Left forelimb (tissue), 1 donor: ENCODE measurements around the gene TCF25.

Experiments
- DNase-seq: peaks from one replicate; pipeline ENCODE4 v3.0.0-alpha.2; 2018; ENCODE audit warnings: low spot score

Gene TCF25

DNA sequence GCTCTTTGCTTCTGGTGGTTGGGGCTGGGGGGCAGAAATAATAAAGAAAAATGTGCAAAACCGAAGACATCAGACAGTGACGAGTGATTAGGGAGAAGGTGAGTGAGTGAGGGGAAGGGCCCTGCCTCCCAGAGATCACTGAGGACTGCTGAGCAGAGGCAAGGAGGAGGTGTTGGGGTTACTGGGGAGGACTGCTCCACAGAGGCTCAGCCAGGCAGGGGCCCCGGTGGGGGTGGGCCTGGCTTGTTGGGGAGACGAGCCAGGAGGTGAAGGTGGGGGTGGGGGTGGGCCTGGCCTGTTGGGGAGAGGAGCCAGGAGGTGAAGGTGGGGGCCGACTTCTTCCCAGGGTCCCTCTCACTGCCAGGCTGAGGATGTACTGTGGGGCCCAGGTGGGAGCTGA lies 73.1 kb downstream of the TCF25 start:
- DNase-seq = no peak

DNA sequence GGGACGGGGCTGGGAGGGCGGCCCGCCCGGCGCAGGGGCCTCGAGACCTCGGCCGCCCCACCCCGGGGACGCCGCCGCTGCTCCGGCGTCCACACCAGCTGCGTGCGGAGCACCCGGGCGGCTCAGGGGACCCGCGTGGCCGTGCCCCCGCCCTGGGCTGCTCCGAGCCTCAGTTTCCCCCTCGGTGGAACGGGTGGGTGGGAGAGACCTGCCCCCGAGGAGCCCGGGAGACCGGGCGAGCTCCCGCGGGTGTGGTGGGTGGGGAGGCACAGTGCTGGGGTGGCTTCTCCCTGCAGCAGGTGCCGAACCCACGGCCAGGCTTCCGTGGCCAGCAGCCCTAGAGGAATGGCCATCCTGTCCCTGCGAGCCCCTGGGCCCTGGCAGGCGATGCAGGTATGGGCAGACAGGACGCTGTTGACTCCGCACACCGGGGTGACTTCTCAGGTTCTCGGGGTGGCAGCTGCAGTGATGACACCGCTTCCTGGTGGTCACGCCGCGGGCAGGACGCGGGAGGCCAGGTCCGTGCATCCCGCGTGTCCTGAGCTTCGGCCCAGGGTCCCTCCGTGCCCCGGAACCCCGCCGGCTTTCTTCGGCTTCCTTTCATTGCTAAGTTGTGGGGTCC lies 75.8 kb downstream of the TCF25 start:
- no peak for DNase-seq

DNA sequence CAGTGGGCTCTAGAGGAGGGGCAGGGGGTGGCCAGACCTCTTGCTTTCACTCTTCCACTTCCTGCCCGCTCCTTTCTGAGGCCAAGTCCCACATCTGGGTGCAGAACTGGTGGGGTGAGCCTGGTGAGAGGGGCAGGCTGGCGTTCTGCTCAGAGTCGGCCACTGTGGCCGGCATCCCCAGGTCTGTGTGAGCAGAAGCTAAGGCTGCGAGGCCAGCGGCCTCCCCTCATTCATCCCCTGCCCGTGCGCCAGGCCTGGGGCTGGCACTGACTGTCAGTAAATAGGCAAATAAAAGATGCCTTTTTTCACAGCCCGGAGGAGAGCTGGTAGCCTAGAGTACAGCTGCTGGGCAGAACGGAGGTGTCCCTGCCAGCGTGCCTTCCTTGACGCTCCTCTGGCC lies 76.4 kb downstream of the TCF25 start:
- DNase-seq = no peak

DNA sequence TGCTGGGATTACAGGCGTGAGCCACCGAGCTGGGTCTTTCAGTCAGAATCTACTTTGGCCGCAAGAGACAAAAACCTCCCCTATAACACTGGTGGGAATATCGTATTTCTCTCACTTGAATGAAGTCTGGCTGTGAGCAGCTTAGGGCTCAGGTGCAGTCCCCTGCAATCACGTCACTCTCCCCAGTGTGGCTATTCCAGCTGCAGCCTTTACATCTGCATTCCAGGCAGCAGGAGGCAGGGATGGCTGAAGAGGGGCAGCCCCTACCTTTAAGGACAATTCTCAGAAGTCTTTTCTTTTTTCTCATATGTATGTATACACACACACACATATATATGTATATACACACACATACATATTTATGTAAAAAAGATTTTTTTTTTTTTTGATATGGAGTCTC lies 78.1 kb downstream of the TCF25 start:
- no peak for DNase-seq

DNA sequence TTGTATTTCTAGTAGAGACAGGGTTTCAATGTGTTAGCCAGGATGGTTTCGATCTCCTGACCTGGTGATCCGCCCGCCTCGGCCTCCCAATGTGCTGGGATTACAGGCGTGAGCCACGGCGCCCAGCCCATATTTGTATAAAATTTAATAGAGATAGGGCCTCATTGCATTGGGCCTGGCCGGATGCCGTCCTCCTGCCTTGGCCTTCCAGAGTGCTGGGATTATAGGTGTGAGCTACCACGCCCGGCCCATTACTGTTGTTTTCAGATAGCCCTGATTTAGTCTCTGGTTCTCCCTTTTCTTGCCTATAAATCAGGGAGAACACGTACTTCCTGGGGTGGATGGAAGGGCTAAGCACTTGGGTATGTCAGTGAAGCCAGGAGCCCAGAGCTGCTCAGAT lies 78.7 kb downstream of the TCF25 start:
- DNase-seq = no peak

DNA sequence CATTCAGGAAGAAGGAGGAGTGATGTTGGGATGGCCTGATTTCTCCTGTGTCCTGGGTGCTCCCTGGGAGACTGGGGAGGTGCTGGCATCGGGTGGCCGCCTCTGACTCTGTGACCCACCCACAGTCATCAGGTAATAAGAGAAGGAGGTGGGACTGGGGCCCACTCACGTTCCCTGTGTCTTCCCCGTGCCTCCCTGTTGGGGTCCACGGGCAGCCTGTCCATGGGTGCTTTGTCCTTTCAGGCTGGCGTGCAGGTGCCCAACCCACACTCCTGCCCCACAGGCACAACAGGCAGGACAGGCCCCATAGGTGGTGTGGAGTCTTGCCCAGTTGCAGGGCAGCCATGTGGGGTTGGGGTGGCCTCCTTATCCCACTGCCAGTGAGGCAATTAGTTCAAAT lies 79.2 kb downstream of the TCF25 start:
- no peak for DNase-seq

DNA sequence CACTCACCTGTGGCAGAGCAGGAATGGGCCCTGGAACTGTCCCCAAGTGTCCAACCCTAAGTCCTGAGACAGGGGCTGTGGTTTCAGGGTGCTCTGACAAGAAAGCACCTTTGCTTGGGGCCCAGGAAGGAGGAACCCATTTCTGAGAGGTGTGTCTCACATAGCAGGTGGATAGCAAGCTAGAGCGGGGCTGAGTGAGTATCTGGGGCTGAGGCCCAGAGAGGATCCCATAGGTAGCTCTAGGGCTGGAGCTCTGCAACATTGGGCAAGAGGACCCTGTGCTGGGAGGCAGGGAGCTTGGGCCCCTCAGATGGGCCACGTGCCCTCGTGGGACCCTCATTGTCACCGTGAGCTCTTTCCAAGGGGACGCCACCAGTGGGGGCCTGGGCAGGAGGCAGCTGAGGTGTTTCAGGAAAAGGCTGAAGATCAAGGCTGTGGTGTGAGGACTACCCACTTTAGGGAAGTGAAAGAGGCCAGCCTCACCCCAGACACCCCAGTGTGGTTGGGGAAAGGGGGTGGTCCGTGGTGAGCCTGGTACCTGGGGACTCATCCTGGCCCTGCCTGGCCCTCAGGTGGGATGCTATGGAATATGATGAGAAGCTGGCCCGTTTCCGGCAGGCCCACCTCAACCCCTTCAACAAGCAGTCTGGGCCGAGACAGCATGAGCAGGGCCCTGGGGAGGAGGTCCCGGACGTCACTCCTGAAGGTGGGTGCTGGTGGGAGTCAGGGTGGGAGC lies 80.4 kb downstream of the TCF25 start:
- no peak for DNase-seq

DNA sequence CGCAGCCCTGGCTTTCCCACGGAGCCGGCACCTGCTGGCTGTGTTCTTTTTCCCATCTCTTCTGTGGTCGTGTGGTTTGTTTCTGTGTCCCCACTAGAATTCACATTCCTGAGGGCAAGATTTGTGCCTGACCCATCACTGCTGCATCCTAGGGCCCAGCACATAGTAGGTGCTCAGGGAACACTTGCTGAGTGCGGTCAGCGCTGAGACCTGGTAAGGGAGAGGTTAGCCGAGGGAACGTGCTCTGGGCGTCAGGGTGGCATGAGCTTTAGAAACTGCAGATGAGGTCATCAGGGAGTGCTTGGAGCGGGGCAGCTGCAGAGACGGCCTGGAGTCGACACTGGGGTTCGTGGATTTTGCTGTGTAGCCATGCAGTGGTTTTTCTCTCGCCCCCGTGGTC lies 81.1 kb downstream of the TCF25 start:
- no peak for DNase-seq

DNA sequence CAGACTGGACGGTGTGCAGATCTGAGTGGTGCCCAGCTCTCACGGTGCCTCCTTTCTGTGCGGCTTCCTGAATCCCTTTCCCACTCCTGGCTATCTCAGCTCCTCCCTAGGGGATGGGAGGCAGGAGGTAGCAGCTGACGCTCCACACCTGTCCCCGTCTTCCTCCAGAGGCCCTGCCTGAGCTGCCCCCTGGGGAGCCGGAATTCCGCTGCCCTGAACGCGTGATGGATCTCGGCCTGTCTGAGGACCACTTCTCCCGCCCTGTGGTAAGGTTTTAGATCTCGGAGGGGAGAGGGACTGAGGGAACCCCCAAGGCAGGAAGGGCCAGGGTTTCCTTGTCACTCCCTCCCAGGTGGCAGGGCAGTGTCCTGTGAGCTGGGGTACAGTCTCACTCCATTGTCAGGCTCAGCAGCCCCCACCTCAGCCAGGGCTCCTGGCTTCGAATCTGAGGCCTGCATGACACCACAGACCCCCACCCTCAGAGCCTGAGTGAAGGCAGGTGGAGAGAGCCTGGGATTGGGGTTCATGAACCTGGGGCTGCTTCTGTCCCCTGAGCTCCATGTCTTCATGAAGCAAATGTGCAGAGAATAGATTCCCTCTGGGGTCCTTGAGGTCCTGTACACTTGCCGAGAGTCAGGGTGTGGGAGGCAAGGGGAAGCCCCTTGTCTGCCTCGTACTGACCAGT lies 81.8 kb downstream of the TCF25 start:
- no peak for DNase-seq

DNA sequence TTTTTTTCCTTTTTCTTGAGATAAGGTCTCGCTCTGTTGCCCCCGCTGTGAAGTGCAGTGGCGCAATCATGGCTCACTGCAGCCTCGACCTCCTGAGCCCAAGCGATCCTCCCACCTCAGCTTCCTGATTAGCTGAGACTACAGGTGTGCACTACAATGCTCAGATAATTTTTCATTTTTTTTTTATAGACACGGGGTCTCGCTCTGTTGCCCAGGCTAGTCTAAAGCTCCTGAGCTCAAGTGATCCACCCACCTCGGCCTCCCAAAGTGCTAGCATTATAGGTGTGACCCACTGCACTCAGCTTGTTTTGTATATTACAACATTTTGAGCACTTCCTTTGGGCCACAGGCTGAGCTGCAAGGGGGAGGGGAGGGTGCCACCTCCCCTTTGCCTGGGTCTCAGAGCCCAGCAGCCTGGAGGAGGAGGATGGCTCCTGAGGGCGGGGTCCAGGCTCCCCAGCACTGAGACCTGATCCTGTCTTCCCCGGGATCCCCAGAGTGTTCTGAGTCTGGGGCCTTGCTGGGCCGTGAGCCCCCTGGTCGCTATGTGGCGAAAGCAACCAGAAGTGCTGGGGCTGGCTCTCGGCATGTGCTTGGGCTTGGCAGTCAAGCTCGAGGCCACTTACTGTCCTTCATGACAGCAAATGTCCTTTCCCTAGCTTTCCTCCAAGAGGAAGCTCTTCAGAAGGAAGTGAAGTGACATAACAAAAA lies 83.3 kb downstream of the TCF25 start:
- no peak for DNase-seq

DNA sequence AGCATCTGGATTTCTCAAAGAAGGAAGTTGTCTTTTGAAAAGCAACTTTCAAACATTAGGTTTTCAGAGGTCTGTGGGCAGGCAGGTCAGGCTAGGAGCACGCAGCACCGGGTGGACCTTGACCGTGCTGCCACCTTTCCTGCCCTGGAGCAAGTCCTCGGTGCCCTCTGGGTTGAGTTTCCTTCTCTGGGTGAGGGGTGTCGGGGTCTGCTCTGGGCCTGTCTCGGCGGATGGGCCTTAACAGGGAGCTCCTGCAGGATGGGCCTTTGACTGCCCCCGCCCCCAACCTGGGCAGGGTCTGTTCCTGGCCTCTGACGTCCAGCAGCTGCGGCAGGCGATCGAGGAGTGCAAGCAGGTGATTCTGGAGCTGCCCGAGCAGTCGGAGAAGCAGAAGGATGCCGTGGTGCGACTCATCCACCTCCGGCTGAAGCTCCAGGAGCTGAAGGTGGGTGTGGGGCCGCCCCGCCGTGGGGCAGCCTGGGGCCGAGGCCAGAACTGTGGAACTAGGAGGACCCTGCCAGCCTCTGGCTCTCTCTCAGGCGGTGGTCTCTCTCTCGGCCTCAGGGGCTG lies 83.9 kb downstream of the TCF25 start:
- DNase-seq = no peak

DNA sequence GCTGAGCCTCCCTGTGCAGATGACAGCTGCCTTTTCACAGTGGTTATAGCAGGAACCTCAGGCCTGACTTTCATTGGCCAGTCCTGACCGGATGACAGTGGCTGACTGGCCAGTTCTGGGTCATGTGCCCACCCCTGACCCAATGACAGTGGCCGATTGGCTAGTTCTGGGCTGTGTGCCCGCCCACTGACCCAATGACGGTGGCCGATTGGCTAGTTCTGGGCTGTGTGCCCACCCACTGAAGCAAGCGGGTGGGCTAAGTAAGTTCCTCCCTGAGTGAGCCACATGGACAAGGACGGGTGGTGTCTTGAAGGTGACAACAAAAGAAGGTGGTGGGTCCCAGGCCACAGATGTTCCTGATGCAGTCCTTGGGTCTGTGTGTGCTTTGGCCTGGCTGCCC lies 84.7 kb downstream of the TCF25 start:
- DNase-seq = no peak

DNA sequence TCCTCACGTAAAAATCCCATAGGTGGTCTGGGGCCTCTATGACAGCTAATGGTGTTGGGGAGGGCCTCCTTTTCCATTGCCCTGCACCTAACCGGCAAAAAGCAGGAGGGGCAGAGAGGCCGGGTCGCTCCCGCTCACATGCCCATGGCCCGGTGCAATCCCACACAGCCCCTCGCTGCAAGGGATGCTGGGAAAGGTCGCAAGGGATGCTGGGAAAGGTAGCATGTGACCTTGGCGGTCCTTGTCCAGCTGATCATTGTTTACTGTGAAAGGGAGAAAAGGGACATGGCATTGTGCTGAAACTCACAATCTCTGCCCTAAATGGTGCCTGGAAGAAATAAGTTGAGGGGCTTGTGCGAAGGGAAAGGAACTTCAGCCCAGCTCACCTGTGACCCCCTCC lies 85.2 kb downstream of the TCF25 start:
- DNase-seq = no peak

DNA sequence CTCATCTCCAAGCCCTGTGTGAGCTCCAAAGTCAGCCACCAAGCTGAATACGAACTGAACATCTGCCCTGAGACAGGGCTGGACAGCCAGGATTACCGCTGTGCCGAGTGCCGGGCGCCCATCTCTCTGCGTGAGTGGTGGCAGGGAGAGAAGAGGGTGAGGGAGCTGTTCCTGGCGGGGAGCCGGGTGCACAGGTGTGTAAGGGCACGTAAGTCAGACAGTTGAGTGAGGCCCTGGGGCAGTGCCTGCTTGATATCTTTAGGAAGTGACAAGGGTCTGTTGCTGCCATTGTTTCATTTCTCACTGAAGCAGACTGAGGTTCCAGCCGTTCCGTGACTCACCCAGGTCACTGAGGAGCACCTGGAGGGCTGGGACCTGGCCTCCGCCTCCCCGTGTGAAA lies 87.6 kb downstream of the TCF25 start:
- DNase-seq = no peak
